ELR (cell line): Measurements from ENCODE around the gene E2F4.

ENCODE experiments used
- DNase-seq: peaks from one replicate; pipeline ENCODE4 v3.0.0-alpha.2; 2015; ENCODE audit warnings: low read depth

The E2F4 gene

GRCh38 chr16:67157892-67158635 lies 33.9 kb upstream of the E2F4 start:
- no peak for DNase-seq

- peak; percentile 57 for DNase-seq
These were observed 33.0 kb upstream of the E2F4 start for GRCh38 chr16:67158637-67159600.

- DNase-seq: no peak
These were observed 30.3 kb upstream of the E2F4 start for GRCh38 chr16:67161595-67162058.

GRCh38 chr16:67162506-67163163 lies 29.3 kb upstream of the E2F4 start:
- peak; percentile 36 for DNase-seq

- peak; percentile 42 for DNase-seq
These were observed 28.6 kb upstream of the E2F4 start for GRCh38 chr16:67163164-67163998.

GRCh38 chr16:67163999-67164558 lies 27.9 kb upstream of the E2F4 start:
- DNase-seq: peak; percentile 42

- DNase-seq: peak; percentile 48
These were observed 27.3 kb upstream of the E2F4 start, which contains the start of gene HSF4 for GRCh38 chr16:67164599-67165061. HSF4 (plus strand) TSS chr16:67164745; CDS start chr16:67164812, 67 bp downstream.

GRCh38 chr16:67165121-67166078 lies 26.6 kb upstream of the E2F4 start:
- no peak for DNase-seq

- DNase-seq: no peak
These were observed 25.8 kb upstream of the E2F4 start for GRCh38 chr16:67166110-67166547.

- DNase-seq: no peak
These were observed 25.3 kb upstream of the E2F4 start for GRCh38 chr16:67166598-67167168.

GRCh38 chr16:67167588-67167987 lies 24.4 kb upstream of the E2F4 start:
- DNase-seq: no peak

- no peak for DNase-seq
These were observed 22.9 kb upstream of the E2F4 start for GRCh38 chr16:67169011-67169451.

GRCh38 chr16:67169642-67170167 lies 22.2 kb upstream of the E2F4 start:
- peak; percentile 51 for DNase-seq

- peak; percentile 77 for DNase-seq
These were observed 21.6 kb upstream of the E2F4 start, which contains the start of gene NOL3 for GRCh38 chr16:67170168-67170948. NOL3 (plus strand) TSS chr16:67170538.

GRCh38 chr16:67170949-67171649 lies 20.9 kb upstream of the E2F4 start:
- DNase-seq: no peak

- no peak for DNase-seq
These were observed 18.6 kb upstream of the E2F4 start for GRCh38 chr16:67173323-67173722.
